Measurements from ENCODE around the gene CADM2.

- no peak for TF ChIP-seq POLR2A (IDR thresholded peaks at IDR 0.05)
- TF ChIP-seq CTCF (IDR thresholded peaks at IDR 0.05): no peak
These were observed 1087.8 kb downstream of the CADM2 start for GRCh38 chr3:86046436-86047136.
